ENCODE measurements around the gene PABPN1L. TPM values are rescaled to one million over a fixed set of nuclear protein-coding genes. Genes with fewer than 3 reads are reported as not detected.

The PABPN1L gene
- total and polyA plus RNA-seq, 9 of the 15 experiments (the other 6 are each of a cell fraction or from before 2014, with no cell fraction given): 0.11 to 0.32 TPM; not detected in 7

GRCh38 chr16:88865310-88865709 is 1.1 kb downstream of the PABPN1L start:
- TF ChIP-seq RNF2 (IDR thresholded peaks at IDR 0.05): no peak
- TF ChIP-seq ZNF511 (CRISPR knock-in tag; IDR thresholded peaks at IDR 0.05): no peak
- TF ChIP-seq ZNF318 (IDR thresholded peaks at IDR 0.05; ENCODE audit: borderline replicate concordance in 1 of 2, low read depth in 1 of 2): no peak
- TF ChIP-seq FOXJ2 (tag; IDR thresholded peaks at IDR 0.05): no peak
- TF ChIP-seq MCM3 (IDR thresholded peaks at IDR 0.05): no peak
- no peak for TF ChIP-seq HNRNPH1 (optimal IDR thresholded peaks at IDR 0.05; ENCODE audit: low read depth, low read length)
- intact Hi-C loops (cut with micrococcal nuclease): no loop called here
- Histone ChIP-seq H3K79me2 (ENCODE audit: control insufficient read depth, insufficient read depth, low read length) (no peaks in the 10 kb centered on the region), H3K4me1 (replicated peaks in 1 of 2; ENCODE audit: control insufficient read depth in 2 of 2, insufficient read depth in 2 of 2, low read length in 2 of 2) (peaks cover 0 to 67% of the 10 kb centered on the region in 2 experiments; a peak in 2 of 5 replicates), H3K9me1 (ENCODE audit: control insufficient read depth, insufficient read depth, low read length) (no peaks in the 10 kb centered on the region), H3K27ac (ENCODE audit: extremely low read depth, low read depth, low read length) (no peak overlapping the region), H2AFZ (ENCODE audit: low read depth, low read length) (no peak overlapping the region), H4K20me1 (replicated peaks; ENCODE audit: control insufficient read depth, insufficient read depth, low read length) (0 out of 2 replicates have a peak, but pooled peaks cover 4% of the 10 kb centered on the region), H3K4me2 (ENCODE audit: insufficient read depth, low read length) (no peak overlapping the region), H3K27me3 (ENCODE audit: control insufficient read depth in 2 of 2, insufficient read depth in 2 of 2, low read length in 2 of 2) (no peaks in the 10 kb centered on the region), H3K9ac (ENCODE audit: insufficient read depth in 1 of 2, low read depth in 2 of 2, low read length in 2 of 2) (no peak overlapping the region), H3K4me3 (no peak overlapping the region), H3K9me3 (replicated peaks; ENCODE audit: control insufficient read depth, insufficient read depth, low read depth, low read length) (no peaks in the 10 kb centered on the region), H3K36me3 (ENCODE audit: control insufficient read depth, insufficient read depth, low read length) (peaks cover 18% of the 10 kb centered on the region; the same call in 2 of the 3 replicates)
- in situ Hi-C loops (cut with MboI): no loop called here
- no TSS peak for BruUV-seq (replicated peaks)
- ChIA-PET POLR2A (interaction anchor here (0.7 to 1.7 kb wide), 3 partner anchors 9 to 53 kb away, joined by 3 to 5 read pairs (median 4); partner anchors contain the start of genes GALNS and TRAPPC2L), CTCF (ENCODE audit: low intra/inter-chr PET ratio) (no interaction called here)
- 58% methylated on average over 13 of the region's 14 CpGs for WGBS (ENCODE audit: insufficient coverage, low coverage, missing lambda C conversion rate)
- ATAC-seq: no peak
- FAIRE-seq: no peak
- no peak for DNase-seq (ENCODE audit: extremely low read depth in 1 of 4, low spot score in 3 of 4)

All from K562 (cell line).